Fibroblast of the aortic adventitia (primary cell): ENCODE results near the gene NPLOC4. TPM values are rescaled to one million over a fixed set of nuclear protein-coding genes. Genes with fewer than 3 reads are reported as not detected.

Experiments used
- DNase-seq: peaks from one replicate; pipeline ENCODE4 v3.0.0-alpha.2; 2010; ENCODE audit warnings: low read depth
- H3K4me3 ChIP-seq: 2 replicates; pipeline ENCODE4 v1.5.1; 2011; ENCODE audit warnings: low read depth, mild to moderate bottlenecking, control low read depth, low read length, moderate library complexity
- CTCF ChIP-seq: IDR thresholded peaks from 2 replicates; pipeline ENCODE4 v1.5.1; 2011; ENCODE audit warnings: mild to moderate bottlenecking, low read length, control low read depth, inconsistent platforms; ENCODE audit not compliant: insufficient read depth
- total RNA-seq: library from RNA; depleted of rRNA; stranded (reverse); fragments of >200 nt; gene quantifications from 2 replicates; pipeline ENCODE4 v1.2.3, GENCODE V29; 2012; ENCODE audit warnings: low replicate concordance

The NPLOC4 gene
- total RNA-seq, 1 donor = 60.3 TPM

DNA sequence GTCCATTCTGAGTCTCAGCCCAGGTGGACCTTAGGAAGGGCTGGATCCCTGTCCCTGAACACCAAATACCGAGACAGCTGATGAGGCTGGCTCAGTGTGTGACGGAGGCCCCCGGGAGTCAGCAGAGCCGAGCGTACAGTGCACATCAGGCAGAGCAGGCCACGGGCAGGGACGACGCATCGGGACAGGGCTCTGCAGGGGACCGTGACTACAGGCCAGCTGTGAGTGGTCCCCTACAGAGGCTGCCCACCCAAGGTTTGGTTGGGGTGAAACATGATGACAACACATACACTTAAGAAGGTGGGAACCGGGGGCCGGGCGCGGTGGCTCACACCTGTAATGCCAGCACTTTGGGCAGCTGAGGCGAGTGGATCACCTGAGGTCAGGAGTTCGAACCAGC, 36.0 kb upstream of the NPLOC4 start:
- no peak overlapping the region for H3K4me3 ChIP-seq
- DNase-seq = no peak
- no peak for TF ChIP-seq CTCF

DNA sequence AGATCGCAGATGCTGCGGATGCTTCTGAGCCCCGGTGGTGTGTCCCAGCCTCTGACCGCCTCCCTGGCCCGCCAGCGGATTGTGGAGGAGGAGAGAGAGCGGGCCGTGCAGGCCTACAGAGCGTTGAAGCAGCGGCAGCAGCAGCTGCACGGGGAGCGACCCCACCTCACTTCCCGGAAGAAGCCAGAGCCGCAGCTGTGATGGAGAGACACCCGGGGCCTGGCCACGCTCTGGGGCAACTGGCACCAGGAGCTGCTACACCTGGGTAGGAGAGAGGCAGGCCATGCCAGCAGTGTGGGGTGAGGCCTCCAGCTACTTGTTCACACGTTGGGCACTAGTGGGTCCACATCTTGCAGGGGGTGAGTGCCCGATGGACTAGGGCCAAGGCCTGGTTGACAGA, 35.6 kb upstream of the NPLOC4 start:
- no peak overlapping the region for H3K4me3 ChIP-seq
- no peak for TF ChIP-seq CTCF
- no peak for DNase-seq

- H3K4me3 ChIP-seq = peak overlapping the region; percentile 35
- DNase-seq = no peak
- no peak for TF ChIP-seq CTCF
These were observed 30.8 kb upstream of the NPLOC4 start for GRCh38 chr17:81667754-81668153.

- DNase-seq = peak; percentile 95
- H3K4me3 ChIP-seq = peak within 1 kb of the TSS; percentile 90
- TF ChIP-seq CTCF = no peak
These were observed 29.7 kb upstream of the NPLOC4 start, which contains the start of the genes CCDC137 and OXLD1 for GRCh38 chr17:81666342-81667191. TSS of gene CCDC137 (plus strand) at chr17:81666737. CDS start at chr17:81666767, 30 bp downstream. TSS of gene OXLD1 (minus strand) at chr17:81666605. CDS start at chr17:81666577, 28 bp downstream.

- no peak for TF ChIP-seq CTCF
- H3K4me3 ChIP-seq = peak overlapping the region; percentile 90
- DNase-seq = no peak
These were observed 29.1 kb upstream of the NPLOC4 start for GRCh38 chr17:81666092-81666341.

DNA sequence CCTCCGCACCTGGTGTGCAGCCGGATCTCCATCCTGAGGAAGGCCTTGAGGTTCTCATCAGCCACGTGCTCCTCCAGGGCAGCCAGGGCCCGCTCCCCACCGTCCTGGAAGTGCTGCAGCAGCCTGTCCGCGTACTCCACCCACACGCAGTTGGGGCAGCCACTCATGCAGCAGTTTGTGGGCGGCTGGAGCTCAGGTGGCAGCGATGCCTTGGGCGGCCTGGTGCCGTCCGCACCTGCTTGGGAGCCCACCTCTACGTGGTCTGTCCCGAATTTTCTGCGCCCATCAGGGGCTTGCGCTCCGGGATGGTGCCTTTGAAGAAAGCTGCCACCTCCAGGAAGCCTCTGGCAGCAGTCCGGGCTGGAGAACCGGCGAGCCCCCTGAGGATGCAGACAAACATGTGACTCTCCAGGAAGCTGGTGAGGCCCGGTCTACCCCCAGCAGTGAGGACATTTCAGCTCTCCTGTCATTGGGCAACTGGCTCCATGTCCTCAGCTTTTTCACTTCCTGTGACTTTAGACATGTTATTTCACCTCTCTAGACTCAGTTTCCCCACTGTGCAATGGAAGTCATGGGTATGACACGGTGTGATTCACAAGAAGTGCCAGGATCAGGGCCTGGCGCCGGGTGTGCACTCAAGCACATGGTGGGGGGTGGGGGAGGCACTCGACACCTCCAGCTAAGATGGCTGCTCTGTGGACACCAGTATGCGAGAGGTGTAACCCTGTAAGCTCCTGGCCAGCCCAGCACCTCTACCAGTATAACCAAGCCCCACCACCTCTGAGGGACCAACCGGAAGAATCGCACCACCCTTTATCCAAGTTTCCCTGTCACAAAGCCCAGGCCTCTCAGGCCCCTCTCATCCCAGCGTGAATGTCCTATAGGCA, 28.5 kb upstream of the NPLOC4 start:
- peak; percentile 18 for DNase-seq
- TF ChIP-seq CTCF = no peak
- H3K4me3 ChIP-seq = peak overlapping the region; percentile 90
